Panc1 (cell line): ENCODE measurements around the gene DHRS4. TPM values are rescaled to one million over a fixed set of nuclear protein-coding genes. Genes with fewer than 3 reads are reported as not detected.

Source experiments
- ATAC-seq: fragments of 200-7000 bp; cut with Tn5 transposase; 2 replicates; pipeline ENCODE4 v1.9.1; 2020; ENCODE audit warnings: mild to moderate bottlenecking, moderate library complexity
- BruUV-seq: library from RNA; stranded (reverse); fragments of 400-500 nt; replicated peaks from 2 replicates; lab custom pipeline; 2021; lab: Mats Ljungman, UMichigan
- CTCF ChIA-PET: fragments of 300-600 bp; sonication (Branson Sonifier 250); formaldehyde crosslinking; loops from one replicate; lab custom pipeline; 2022; ENCODE audit warnings: antibody characterized with exemption; lab: Charles Lee
- POLR2A ChIA-PET: fragments of 300-600 bp; sonication (Branson Sonifier 250); formaldehyde crosslinking; loops from one replicate; lab custom pipeline; 2022; ENCODE audit warnings: antibody characterized with exemption; lab: Charles Lee
- DNase-seq: peaks from one replicate; pipeline ENCODE4 v3.0.0-alpha.2; 2010; ENCODE audit warnings: low read depth, low spot score
- H3K27ac ChIP-seq: 2 replicates; pipeline ENCODE4 v1.5.1; 2011; ENCODE audit warnings: mild to moderate bottlenecking, low read length, inconsistent platforms
- H3K27me3 ChIP-seq: fragments of 200-500 bp; sonication (Bioruptor generic); 2 replicates; pipeline ENCODE4 v1.6.0; 2014; ENCODE audit warnings: low read length, inconsistent platforms; ENCODE audit not compliant: control insufficient read depth, insufficient read depth
- H3K36me3 ChIP-seq: fragments of 200-500 bp; sonication (Bioruptor generic); 2 replicates; pipeline ENCODE4 v1.5.1; 2014; ENCODE audit warnings: inconsistent platforms, mild to moderate bottlenecking, low read length, moderate library complexity; ENCODE audit not compliant: control insufficient read depth, insufficient read depth
- H3K4me1 ChIP-seq: 2 replicates; pipeline ENCODE4 v1.5.1; 2011; ENCODE audit warnings: inconsistent platforms, mild to moderate bottlenecking, low read length, moderate library complexity; ENCODE audit not compliant: control insufficient read depth, insufficient read depth
- H3K4me3 ChIP-seq, 2 experiments: 2 replicates each; pipeline ENCODE4 v1.5.1; 2011 to 2012; ENCODE audit warnings: low read depth in 2 of 2, low read length in 2 of 2, mild to moderate bottlenecking in 2 of 2, inconsistent platforms in 1 of 2, moderate library complexity in 1 of 2
- H3K9me3 ChIP-seq: fragments of 200-500 bp; sonication (Bioruptor generic); 2 replicates; pipeline ENCODE4 v1.5.1; 2014; ENCODE audit warnings: low read depth, mild to moderate bottlenecking, inconsistent platforms, low read length, moderate library complexity; ENCODE audit not compliant: control insufficient read depth, insufficient read depth
- POLR2AphosphoS5 ChIP-seq: IDR thresholded peaks from 2 replicates; pipeline ENCODE4 v1.6.1; 2012; ENCODE audit warnings: mild to moderate bottlenecking, low read depth, low read length, moderate library complexity
- SIN3A ChIP-seq: IDR thresholded peaks from 2 replicates; pipeline ENCODE4 v1.6.1; 2012; ENCODE audit warnings: low read depth, mild to moderate bottlenecking, low read length, moderate library complexity, borderline replicate concordance; ENCODE audit not compliant: insufficient read depth
- TCF7L2 ChIP-seq: IDR thresholded peaks from 2 replicates; pipeline ENCODE4 v1.6.1; 2011; ENCODE audit warnings: mild to moderate bottlenecking, low read depth, low read length, inconsistent platforms
- in situ Hi-C: cut with HindIII; loops from 2 replicates; pipeline ENCODE4 v1.10.0; 2016; ENCODE audit warnings: low sequenced_read_pairs, low pct_unique_long_range_greater_than_20kb
- intact Hi-C: fragments of 100-400 bp; cut with micrococcal nuclease; formaldehyde crosslinking; loops from one replicate; pipeline ENCODE4 v1.10.0; 2022; ENCODE audit not compliant: unreplicated experiment
- total RNA-seq: library from RNA; stranded (reverse); gene quantifications from one replicate; pipeline ENCODE4 v1.2.1, GENCODE V29; 2021; ENCODE audit not compliant: unreplicated experiment
- TF ChIP-seq, protein P1 (sequence below), 2 experiments: IDR thresholded peaks; 2 replicates each; pipeline ENCODE4 v1.6.1; 2011 to 2012; ENCODE audit warnings: low read depth in 2 of 2, control low read depth in 1 of 2, low read length in 1 of 2, mild to moderate bottlenecking in 1 of 2, moderate library complexity in 1 of 2; ENCODE audit not compliant: insufficient read depth in 1 of 2
- TF ChIP-seq, protein P2 (sequence below): fragments of 450-650 bp; IDR thresholded peaks from 2 replicates; pipeline ENCODE4 v1.5.1; 2017; ENCODE audit warnings: mild to moderate bottlenecking

The DHRS4 gene
- total RNA-seq, 1 experiment from 2014 or later = 13.5 TPM

DNA sequence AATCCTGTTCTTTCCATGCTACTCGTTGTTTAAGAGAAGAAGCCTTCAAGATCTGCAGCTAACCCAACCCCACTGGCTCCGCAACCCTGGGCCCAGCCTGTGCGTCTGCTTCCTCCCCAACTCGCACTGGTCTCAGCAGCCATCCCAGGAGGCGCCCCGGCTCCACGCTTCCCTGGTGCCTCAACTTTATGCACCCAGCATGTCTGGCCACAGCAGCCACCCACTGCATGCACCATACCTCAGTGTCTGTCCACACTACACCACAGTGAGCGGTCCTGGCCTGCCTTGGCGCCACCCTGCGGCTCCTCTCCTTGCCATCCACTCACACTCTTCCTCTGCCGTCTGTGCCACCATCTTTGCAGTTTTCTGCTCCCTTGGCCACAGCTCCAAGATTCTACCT, 27.0 kb upstream of the DHRS4 start:
- POLR2A ChIA-PET = no interaction called here
- H3K36me3 ChIP-seq = no peaks in the 10 kb centered on the region
- CTCF ChIA-PET = no interaction called here
- no peaks in the 10 kb centered on the region for H3K4me1 ChIP-seq
- in situ Hi-C loops (no loop called here), intact Hi-C loops (no loop called here)
- no TSS peak for BruUV-seq
- H3K9me3 ChIP-seq = no peaks in the 10 kb centered on the region
- H3K27ac ChIP-seq = no peak overlapping the region
- TF ChIP-seq SIN3A (no peak), TCF7L2 (no peak)
- TF ChIP-seq, protein P1, sequence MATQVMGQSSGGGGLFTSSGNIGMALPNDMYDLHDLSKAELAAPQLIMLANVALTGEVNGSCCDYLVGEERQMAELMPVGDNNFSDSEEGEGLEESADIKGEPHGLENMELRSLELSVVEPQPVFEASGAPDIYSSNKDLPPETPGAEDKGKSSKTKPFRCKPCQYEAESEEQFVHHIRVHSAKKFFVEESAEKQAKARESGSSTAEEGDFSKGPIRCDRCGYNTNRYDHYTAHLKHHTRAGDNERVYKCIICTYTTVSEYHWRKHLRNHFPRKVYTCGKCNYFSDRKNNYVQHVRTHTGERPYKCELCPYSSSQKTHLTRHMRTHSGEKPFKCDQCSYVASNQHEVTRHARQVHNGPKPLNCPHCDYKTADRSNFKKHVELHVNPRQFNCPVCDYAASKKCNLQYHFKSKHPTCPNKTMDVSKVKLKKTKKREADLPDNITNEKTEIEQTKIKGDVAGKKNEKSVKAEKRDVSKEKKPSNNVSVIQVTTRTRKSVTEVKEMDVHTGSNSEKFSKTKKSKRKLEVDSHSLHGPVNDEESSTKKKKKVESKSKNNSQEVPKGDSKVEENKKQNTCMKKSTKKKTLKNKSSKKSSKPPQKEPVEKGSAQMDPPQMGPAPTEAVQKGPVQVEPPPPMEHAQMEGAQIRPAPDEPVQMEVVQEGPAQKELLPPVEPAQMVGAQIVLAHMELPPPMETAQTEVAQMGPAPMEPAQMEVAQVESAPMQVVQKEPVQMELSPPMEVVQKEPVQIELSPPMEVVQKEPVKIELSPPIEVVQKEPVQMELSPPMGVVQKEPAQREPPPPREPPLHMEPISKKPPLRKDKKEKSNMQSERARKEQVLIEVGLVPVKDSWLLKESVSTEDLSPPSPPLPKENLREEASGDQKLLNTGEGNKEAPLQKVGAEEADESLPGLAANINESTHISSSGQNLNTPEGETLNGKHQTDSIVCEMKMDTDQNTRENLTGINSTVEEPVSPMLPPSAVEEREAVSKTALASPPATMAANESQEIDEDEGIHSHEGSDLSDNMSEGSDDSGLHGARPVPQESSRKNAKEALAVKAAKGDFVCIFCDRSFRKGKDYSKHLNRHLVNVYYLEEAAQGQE (IDR thresholded peaks at IDR 0.05; ENCODE audit: insufficient read depth in 1 of 2, low read depth in 2 of 2, low read length in 1 of 2) = no peak
- H3K4me3 ChIP-seq = no peak overlapping the region
- ATAC-seq = no peak
- no peaks in the 10 kb centered on the region for H3K27me3 ChIP-seq
- no peak for DNase-seq

DNA sequence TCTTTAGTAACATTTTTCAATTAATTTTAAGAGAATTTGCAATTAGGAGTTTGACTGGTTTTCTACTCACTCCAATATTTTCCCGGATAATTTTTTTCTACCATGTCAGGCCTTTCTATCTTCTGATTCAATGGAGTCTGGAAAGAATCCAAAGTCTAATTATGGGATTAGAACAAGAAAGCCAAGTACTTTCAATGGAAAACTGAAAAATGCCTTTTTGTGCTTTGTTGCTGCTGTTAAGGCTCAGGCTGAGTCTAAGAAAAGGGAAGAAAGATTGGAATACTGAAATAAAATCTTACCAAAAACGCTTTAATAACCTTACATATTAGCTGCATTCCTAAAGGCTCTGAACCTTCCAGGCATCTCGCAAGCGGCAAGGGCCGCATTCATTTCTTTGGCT, 24.4 kb upstream of the DHRS4 start:
- TF ChIP-seq SIN3A = no peak
- TF ChIP-seq, protein P2, sequence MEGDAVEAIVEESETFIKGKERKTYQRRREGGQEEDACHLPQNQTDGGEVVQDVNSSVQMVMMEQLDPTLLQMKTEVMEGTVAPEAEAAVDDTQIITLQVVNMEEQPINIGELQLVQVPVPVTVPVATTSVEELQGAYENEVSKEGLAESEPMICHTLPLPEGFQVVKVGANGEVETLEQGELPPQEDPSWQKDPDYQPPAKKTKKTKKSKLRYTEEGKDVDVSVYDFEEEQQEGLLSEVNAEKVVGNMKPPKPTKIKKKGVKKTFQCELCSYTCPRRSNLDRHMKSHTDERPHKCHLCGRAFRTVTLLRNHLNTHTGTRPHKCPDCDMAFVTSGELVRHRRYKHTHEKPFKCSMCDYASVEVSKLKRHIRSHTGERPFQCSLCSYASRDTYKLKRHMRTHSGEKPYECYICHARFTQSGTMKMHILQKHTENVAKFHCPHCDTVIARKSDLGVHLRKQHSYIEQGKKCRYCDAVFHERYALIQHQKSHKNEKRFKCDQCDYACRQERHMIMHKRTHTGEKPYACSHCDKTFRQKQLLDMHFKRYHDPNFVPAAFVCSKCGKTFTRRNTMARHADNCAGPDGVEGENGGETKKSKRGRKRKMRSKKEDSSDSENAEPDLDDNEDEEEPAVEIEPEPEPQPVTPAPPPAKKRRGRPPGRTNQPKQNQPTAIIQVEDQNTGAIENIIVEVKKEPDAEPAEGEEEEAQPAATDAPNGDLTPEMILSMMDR = no peak
- TF ChIP-seq, protein P1 (IDR thresholded peaks at IDR 0.05; ENCODE audit: insufficient read depth in 1 of 2, low read depth in 2 of 2, low read length in 1 of 2) = no peak
- TF ChIP-seq TCF7L2 = no peak
- no peak for TF ChIP-seq POLR2AphosphoS5
- ChIA-PET POLR2A (no interaction called here), CTCF (no interaction called here)
- no peaks in the 10 kb centered on the region for H3K27me3 ChIP-seq
- no peaks in the 10 kb centered on the region for H3K36me3 ChIP-seq
- BruUV-seq = no TSS peak
- no peak overlapping the region for H3K27ac ChIP-seq
- H3K9me3 ChIP-seq = no peaks in the 10 kb centered on the region
- DNase-seq = no peak
- in situ Hi-C loops = no loop called here
- no peaks in the 10 kb centered on the region for H3K4me1 ChIP-seq
- no peak for ATAC-seq
- no peak overlapping the region for H3K4me3 ChIP-seq
- intact Hi-C loops = no loop called here
